LoVo (cell line): ENCODE measurements around the gene LCN15.
"Not testable (repeated sequence)": the region's sequence is repeated elsewhere in the genome, so short reads cannot be mapped to it uniquely, and the experiment has no call there.

Experiments used
- DNase-seq: peaks from one replicate; pipeline ENCODE4 v3.0.0-alpha.2; 2016; ENCODE audit warnings: low spot score

The LCN15 gene

DNA sequence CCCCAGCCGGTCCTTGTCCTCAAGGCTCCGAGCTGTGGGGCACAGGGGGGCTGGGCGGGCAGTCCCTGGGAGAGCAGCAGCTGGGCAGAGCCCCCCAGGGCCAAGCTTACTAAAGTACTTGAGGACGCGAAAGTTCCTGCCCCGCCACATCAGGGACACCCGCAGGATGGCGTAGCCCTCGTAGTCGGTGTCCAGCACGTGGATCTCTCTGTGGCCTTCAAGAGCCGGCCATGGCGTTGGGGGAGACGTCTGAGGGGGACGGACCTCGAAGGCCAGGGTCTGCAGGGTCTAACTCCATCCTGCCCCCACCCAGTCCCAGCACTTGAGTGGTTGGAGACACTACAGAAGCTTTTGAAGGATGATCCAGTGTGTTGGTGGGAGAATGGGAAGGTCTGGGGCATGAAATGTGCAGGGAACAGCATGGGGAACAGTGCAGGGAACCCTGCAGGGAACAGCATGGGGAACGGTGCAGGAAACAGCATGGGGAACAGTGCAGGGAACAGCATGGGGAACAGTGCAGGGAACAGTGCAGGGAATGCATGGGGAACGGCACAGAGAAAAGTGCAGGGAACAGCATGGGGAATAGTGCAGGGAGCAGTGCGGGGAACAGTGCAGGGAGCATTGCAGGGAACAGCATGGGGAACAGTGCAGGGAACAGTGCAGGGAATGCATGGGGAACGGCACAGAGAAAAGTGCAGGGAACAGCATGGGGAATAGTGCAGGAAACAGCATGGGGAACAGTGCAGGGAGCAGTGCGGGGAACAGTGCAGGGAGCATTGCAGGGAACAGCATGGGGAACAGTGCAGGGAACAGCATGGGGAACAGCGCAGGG is 8.8 kb downstream of the LCN15 start:
- not testable (repeated sequence) for DNase-seq

DNA sequence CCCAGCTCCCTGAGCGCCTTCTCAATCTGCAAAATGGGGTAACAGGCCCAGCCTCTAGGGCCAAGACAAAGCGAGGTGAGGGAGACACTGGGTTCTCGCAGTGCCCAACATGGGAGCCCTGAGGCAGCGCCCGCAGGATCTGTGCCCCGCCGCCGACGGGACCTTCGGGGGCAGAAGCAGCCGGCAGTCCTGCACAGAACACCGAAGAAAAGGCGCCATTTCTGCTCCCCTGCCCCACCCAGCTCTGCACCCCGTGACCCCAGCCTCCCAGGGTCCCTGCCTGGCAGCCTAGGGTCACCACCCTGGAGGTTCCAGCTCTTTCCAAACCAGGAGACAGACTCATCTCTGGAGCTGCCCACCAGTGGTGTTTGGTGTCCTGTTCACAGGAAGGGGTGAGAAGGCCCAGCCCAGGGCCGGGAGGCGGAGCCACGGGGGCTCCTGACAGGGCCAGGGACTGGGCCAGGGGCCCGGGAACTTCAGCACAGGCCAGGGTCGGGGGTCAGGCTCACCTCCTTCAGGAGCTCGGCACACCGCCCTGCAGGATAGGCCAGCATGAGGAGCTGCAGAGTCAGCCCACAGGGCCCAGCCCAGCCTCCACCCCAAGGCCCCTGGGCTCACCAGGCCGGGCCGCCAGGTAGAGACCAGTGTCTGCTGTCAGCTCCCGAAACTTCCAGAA is 9.6 kb downstream of the LCN15 start:
- no peak for DNase-seq

DNA sequence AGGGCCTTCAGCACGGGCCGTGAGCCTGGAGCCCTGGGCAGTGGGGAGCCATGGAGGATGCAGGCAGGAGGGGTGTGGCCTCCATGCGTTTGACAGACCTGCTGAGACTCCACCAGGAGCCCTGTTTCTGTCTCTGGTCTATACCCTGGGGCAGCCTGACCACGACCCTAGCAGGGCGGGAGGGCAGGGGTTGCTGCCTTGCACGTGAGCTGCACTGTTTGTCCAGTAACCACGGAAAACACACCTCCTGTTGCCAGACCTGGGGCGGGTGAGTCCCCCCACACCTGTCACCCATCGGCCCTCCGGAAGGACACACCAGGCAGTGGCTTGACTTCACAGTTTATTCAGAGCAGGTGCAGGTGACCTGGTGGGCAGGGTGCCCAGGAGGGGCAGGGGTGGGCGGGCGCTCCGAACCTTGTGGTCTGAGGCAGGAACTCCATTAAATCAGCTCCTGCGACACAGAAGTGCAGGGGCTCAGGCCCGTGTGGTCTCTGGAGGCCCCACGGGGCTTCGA is 10.2 kb downstream of the LCN15 start:
- no peak for DNase-seq

DNA sequence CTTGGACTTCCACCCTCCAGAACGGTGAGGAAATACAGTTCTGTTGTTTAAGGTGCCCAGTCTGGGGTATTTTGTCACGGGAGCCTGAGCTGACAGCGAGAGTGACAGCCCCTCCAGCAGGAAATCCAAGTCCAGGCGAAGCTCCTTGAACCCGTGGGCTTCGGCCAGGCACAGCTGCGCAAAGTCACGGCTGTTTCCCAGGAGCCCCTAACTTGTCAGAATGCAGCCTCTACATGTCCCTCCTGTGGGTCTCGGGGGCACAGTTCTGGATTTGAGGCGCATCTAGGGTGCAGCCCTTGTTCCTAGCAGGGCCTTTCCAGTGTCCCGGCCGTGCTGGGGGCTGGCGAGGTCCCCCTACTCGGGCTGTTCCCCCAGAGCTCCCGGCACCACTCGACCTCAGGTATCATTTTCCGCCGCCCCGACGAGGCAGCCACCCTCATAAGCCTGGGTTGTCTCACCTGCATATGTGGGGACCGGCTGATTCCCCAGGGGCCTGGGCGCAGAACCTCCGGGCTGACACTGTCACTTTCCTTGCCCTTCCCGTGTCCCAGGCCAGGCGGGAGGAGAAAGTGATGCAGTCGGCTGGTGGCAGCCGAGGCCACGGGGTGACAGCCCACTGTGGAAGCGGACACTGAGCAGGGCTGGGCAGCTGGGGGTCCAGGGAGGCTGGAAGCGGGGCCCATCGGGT is 10.8 kb downstream of the LCN15 start:
- DNase-seq, result no peak

DNA sequence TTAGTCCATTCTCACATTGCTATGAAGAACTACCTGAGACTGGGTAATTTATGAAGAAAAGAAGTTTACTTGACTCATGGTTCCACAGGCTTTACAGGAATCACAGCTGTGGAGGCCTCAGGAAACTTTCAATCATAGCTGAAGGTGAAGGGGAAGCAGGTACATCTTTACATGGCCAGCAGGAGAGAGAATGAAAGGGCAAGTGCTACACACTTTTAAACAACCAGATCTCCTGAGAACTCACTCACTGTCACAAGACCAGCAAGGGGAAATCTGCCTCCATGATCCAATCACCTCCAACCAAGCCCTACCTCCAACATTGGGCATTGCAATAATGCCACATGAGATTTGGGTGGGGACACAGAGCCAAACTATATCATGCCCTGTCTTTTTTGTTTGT is 12.5 kb downstream of the LCN15 start:
- DNase-seq, result no peak

DNA sequence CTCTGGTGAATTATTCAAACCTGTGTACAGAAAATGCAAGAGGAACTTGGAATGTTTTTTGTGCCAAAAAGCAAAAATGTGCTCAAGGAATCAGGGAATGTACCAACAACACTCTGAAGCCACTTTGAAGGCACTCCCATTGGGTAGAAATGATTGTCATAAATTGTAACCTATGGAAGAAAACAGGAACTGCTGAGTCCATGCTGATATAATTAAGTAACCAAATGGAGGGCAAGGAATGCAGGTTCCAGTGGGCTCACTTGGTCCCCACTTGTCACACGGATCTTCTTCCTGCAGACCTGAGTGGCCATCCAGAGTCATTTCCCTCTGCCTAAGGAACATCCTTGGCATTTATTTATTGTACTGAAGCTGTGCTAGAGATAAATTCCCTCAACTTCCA is 13.1 kb downstream of the LCN15 start:
- no peak for DNase-seq

DNA sequence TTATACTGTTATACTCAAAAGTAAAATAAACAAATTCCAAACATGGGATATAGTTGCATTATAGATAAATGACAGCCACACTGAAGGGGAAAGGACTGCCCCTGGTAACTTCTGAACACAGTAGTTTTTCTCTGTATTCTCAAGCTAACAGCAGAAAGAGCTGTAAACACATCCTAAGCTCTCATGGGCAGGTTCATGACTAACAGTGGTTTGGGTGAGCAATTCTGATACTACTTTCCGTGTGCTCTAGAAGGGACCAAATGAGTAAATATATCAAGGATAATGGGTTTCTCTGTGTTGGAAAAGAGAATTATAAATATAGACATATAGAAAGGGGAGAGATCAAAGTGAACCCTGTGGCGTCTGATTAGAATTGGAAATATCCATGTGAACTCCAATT is 13.8 kb downstream of the LCN15 start:
- DNase-seq, result no peak

DNA sequence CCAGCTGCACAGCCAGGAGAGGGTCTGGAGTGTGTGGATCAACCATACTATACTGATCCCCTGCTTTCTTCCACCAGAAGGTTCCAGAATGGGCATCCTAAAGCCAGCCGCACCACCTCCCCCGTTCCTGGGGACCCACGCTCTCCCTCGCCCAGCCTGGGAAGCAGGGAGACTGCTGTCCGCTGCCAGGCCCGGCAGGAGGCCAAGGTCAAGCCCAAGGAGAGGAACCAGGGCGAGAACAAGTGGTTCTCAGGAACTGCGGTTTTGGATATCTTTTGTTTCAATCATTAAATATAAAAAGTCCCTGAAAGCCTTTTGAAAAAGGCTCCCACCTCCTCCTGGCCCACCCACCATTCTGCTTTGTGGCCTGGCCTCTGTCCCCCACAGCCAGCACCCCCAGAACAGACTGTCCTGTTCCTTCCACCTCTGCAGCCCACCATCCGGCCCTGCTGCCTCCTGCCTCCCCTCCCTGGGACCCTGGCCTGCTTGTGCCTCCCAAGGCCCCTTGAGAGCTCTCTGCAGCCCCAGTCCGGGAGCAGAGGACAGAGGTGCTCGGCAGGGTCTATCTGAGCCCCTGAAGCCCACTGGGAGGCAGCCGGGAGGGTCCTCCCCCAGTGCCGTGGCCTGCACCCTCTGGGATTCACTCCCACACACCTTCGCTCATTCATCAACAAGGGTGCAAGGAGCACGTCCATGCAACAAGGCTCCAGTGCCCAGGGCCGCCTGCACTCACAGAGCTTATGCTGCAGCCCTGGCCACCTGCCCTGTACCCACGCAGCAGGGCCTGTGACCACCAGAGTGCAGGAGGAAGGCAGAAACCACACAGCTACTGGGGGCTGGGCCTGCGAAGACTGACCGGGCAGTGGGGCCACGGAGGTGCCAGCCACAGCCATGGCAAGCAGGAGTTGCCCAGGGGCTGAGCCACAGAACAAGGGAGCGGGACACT is 15.4 kb downstream of the LCN15 start:
- DNase-seq, result no peak

DNA sequence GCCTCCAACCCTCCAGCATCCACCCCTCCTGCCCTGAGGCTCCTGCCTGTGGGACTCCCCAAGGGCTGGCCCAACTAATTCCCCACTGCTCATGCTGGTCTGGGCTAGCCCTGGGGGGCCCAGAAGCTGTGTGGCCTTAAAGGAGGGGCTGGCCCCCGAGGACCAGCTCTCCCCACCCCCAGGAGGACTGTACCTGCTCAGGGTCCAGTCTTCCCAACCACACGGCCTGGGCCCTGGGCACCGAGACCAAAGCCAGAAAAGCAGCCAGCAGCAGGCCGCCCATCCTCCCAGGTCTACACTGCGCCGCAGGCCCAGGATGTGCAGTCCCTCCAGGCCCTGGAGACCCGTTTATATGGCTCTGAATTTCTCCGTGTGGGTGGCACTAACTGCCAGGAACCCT is 16.1 kb downstream of the LCN15 start, which contains the start of gene LCN6:
LCN6 (minus strand) TSS at position 325 of the 400 bp plus-strand sequence; CDS start at position 283, 42 bp downstream.
- DNase-seq, result no peak

DNA sequence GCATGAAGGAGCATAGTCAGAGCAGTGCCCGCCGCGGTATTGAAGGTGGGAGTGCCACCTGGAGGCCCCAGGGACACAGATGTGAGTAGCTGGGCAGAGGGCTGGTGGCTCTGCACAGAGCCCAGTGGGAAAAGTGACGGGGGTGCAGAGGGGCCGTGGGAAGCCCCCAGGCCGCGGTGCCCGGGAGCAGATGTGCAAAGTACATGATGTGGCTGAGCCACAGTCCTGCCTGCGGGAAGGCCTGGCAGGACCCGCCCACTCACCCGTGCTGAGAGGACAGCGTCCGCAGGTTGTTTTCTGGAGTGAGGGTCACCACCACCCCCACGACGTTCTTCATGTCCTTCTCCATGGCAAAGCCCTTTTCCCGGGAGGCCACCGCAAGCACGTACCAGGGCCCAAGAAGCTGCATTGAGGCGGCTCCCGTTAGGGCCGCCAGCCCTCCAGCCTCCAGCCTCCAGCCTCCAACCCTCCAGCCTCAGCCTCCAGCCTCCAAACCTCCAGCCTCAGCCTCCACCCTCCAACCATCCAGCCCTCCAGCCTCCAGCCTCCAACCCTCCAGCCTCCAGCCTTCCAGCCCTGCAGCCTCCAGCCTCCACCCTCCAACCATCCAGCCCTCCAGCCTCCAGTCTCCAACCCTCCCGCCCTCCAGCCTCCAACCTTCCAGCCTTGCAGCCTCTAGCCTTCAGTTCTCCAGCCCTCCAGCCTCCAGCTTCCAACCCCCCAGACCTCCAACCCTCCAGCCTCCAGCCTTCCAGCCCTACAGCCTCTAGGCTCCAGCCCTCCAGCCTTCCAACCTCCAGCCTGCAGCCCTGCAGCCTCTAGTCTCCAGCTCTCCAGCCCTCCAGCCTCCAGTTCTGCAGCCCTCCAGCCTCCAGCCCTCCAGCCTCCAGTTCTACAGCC is 16.9 kb downstream of the LCN15 start:
- no peak for DNase-seq

DNA sequence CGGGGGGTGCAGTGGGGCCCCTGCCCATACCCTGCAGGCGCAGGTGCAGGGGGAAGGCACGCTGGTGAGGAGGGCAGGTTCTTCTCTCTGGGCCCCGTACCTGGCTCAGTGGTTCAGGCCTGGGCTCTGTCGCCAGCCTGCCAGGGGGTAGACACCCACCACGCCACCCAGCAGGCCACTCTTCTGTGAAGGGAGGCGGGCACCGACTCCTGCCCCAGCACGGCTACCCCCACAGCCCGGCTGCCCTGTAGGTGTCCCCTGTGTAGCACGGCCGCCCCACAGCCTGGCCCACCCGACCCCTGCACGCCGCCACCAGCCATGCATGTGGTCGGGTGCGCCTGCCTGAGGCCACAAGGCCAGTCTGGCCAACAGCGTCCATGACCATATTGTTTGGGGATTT is 17.7 kb downstream of the LCN15 start:
- no peak for DNase-seq

DNA sequence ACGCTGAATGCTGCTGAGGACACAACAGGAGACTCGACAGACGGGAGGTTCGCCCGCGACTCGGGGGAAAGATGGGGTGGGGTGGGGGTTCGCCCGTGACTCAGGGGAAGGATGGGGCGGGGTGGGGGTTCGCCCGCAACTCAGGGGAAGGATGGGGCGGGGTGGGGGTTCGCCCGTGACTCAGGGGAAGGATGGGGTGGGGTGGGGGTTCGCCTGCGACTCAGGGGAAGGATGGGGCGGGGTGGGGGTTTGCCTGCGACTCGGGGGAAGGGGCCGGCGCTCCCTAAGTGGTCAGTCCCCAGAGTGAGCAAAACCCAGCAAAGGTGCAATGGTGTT is 18.2 kb downstream of the LCN15 start:
- no peak for DNase-seq

DNA sequence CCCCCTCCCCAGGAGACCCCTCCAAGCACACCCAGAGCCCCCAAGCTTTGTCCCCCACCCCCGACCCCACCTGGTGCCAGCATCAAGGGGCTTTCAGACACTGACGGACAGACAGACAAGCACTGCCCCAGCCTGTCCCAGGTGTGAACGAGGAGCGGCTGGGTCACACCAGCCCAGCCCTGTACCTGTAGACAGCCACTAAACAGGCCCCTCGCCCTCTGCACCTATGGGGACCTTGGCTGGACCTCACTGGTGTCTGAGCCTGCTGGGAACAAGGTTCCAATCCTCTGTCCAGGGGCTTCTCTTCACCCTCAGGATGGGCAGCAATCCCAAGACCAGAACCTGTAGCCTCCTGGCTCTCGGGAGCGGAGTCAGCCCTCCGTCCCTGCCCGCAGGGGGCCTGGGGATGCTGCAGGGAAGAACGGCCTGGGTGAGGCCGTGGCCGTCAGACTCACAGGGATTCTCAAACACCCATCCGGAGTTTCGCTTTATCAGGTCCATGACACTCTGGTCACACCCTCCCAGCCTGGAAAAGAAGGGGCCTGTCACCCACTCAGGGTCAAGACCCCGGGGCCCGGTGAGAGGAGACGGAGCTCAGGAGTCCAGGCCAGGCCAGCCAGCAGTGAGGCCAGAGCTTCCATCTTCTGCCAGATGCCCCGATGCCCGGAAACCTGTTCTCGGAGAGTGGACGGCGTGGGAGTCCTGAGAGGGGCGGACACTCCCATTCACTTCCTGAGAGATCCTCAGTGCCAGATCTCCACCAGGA is 18.7 kb downstream of the LCN15 start:
- no peak for DNase-seq

DNA sequence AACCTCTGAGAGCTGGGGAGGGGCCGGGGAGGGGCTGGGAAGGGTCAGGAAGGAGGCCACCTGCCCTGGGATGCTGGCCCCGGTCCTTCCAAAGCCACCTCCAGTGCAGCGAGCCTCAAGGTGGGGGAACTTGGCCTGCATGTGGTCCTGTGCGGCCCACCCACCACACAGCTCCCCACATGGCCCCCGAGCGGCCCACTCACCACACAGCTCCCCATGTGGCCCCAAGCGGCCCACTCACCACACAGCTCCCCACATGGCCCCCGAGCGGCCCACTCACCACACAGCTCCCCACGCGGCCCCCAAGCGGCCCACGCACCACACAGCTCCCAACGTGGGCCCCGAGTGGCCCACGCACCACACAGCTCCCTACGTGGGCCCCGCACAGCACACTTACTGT is 19.5 kb downstream of the LCN15 start:
- DNase-seq, result no peak

DNA sequence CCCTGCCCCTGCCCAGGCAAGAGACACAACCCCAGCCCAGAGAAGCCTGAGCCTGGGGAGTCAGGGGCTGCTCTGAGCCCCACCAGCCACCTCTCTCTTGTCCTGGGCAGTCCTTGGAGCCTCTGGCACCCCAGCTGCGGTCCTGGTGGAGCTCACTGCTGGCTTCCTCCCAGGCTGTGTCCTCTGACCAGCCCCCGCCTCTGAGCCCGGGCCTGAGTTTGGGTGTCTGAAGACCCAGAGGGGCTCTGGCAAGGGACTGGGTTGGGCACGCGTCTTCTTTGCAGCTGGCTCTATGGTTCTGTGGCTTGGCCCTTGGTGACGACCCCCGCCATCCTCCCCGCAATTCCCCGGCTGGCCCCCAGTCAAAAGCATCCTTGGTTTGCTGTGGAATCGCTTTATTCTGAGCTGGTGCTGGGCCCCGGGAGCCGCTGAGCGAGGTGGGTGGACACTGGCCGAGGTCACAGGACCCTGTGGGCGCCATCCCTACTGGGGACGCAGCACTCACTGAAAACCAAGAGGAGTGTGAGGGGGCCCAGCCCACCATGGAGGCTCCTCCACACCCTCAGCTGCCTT is 20.6 kb downstream of the LCN15 start:
- no peak for DNase-seq

DNA sequence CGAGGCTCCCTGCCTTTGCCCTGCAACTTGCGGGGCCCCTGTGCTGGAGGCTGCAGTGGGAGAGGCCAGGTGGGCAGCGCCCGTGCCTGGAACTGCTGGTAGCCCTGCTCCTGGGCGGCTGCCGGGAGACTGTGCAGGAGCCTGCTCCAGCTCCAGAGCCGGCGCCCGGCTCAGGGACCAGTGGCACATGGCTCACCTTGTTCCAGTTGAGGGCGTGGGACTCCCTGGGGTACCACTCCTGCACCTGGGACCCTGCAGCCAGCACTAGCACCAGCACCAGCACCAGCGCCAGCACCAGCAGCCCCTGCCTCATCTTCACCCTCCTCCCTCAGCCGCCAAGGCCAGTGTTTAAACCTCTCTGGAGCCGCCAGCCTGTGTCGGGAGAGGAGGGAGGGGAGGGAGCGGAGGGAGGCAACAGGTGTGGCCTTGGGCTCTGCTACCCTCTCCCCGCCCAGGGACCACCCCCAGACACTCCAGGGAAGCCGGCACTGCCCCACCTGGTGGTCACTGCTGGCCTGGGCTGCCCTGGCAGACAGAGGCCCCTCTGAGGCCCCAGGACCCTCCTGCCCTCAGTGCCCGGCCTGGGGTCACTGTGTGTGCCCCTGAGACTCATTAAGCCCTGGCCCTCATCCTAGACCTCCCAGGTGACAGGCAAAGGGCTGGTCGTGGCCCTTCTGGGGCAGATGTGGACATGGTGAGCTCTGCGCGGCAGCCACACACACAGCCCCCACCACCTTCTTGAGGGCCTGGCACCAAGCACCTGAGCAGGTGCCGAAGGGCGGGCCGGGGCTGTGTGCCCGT is 21.5 kb downstream of the LCN15 start, which contains the start of gene LCN10:
LCN10 (minus strand) TSS at position 350 of the 801 bp plus-strand sequence; CDS start at position 313, 37 bp downstream.
- no peak for DNase-seq

DNA sequence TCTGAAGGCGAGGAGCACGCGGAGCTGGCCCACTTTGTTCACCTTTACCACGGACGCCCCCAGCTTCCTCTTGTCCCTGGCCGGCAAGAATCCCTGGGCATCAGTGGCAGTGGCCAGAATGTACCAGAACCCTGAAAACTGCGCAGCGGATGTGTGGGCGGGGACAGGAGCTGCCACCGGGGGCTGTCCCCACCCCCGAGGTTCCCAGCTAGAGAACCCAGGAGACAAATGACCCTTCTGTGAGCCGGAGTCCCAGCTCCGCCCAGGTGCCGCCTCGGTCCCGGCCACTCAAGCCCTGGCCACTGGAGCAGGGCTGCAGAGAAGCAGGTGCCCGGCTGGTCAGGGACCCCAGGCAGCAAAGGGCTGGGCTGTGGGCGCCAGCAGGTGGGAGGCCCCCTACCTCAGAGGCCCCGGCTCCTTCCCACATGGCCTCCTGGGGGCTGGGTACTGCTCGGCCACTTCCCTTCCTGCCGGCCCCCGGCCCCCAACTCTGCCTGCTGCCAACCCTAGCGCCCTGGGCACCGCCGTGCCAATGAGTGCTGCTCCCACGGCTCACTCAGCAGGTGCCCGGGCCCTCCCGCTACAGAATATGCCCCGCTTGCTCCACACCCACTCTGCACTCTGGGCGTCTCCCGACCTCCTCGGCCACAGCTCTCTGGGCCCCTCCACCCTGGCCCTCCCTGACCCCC is 22.3 kb downstream of the LCN15 start:
- no peak for DNase-seq
